B cell (primary cell): ENCODE results near the gene SLC2A1. TPM values are rescaled to one million over a fixed set of nuclear protein-coding genes. Genes with fewer than 3 reads are reported as not detected.

ENCODE experiments used
- ATAC-seq: fragments of 200-7000 bp; cut with Tn5 transposase; one replicate; pipeline ENCODE4 v1.10.0; 2021; ENCODE audit warnings: low read depth, mild to moderate bottlenecking, moderate number of reproducible peaks, moderate library complexity
- CTCF ChIA-PET: fragments of 350-600 bp; sonication (Branson Sonifier 250); formaldehyde crosslinking; loops from one replicate; lab custom pipeline; 2021; ENCODE audit warnings: antibody characterized with exemption, inconsistent platforms; lab: Charles Lee
- POLR2A ChIA-PET: fragments of 350-600 bp; sonication (Branson Sonifier 250); formaldehyde crosslinking; loops from one replicate; lab custom pipeline; 2021; ENCODE audit warnings: antibody characterized with exemption; lab: Charles Lee
- DNase-seq: peaks from one replicate; pipeline ENCODE4 v3.0.0; 2013
- H2AFZ ChIP-seq: 2 replicates; pipeline ENCODE4 v1.6.1; 2012; ENCODE audit warnings: mild to moderate bottlenecking, low read depth, low read length; ENCODE audit not compliant: insufficient read depth, poor library complexity, severe bottlenecking
- H3K27ac ChIP-seq, 2 donors: 1 replicate in 1 of 2; 2 replicates in 1 of 2; pipeline ENCODE4 v1.5.1; 2012 to 2013; ENCODE audit warnings: low read length in 2 of 2, mild to moderate bottlenecking in 2 of 2, moderate library complexity in 1 of 2
- H3K27me3 ChIP-seq, 4 experiments: fragments of 200-600 bp in 1 of 4; sonication (generic) in 1 of 4; replicated peaks in 1 of 4; 1 replicate in 2 of 4; 2 replicates in 2 of 4; pipeline versions ENCODE4 v1.6.1 to v1.7.0; 2013 to 2016; ENCODE audit warnings: low read length in 3 of 4, mild to moderate bottlenecking in 2 of 4, mixed read lengths in 1 of 4, moderate library complexity in 1 of 4; ENCODE audit not compliant: insufficient read depth in 4 of 4, control insufficient read depth in 3 of 4; ENCODE audit errors: control extremely low read depth in 1 of 4
- H3K36me3 ChIP-seq, 2 experiments: replicated peaks in 1 of 2; 1 replicate in 1 of 2; 2 replicates in 1 of 2; pipeline versions ENCODE4 v1.6.1 to v1.7.1; 2013; ENCODE audit warnings: low read length in 1 of 2; ENCODE audit not compliant: insufficient read depth in 2 of 2, control insufficient read depth in 1 of 2; ENCODE audit errors: control extremely low read depth in 1 of 2, extremely low read depth in 1 of 2
- H3K4me1 ChIP-seq, 2 donors: fragments of 200-600 bp in 1 of 2; sonication (generic) in 1 of 2; 1 replicate in 1 of 2; 2 replicates in 1 of 2; pipeline versions ENCODE4 v1.5.1 to v1.6.1; 2013 to 2017; ENCODE audit warnings: low read length in 2 of 2; ENCODE audit not compliant: control insufficient read depth in 2 of 2, insufficient read depth in 2 of 2
- H3K4me2 ChIP-seq: replicated peaks from 2 replicates; pipeline ENCODE3; 2012; ENCODE audit warnings: mild to moderate bottlenecking, low read depth, low read length; ENCODE audit not compliant: poor library complexity, severe bottlenecking
- H3K4me3 ChIP-seq, 5 experiments: fragments of 200-600 bp in 1 of 5; sonication (generic) in 1 of 5; 1 replicate in 3 of 5; 2 replicates in 2 of 5; pipeline versions ENCODE4 v1.5.1 to v1.7.0; 2011 to 2016; ENCODE audit warnings: low read length in 4 of 5, mild to moderate bottlenecking in 4 of 5, low read depth in 2 of 5, control low read depth in 1 of 5, moderate library complexity in 1 of 5; ENCODE audit not compliant: insufficient read depth in 1 of 5; ENCODE audit errors: control extremely low read depth in 1 of 5, extremely low read depth in 1 of 5
- H3K79me2 ChIP-seq: fragments of 200-600 bp; sonication (generic); one replicate; pipeline ENCODE4 v1.6.0; 2016; ENCODE audit warnings: low read length; ENCODE audit not compliant: control insufficient read depth, insufficient read depth
- H3K9ac ChIP-seq: fragments of 200-600 bp; sonication (generic); 2 replicates; pipeline ENCODE4 v1.6.1; 2017; ENCODE audit warnings: mild to moderate bottlenecking, low read length, moderate library complexity
- H3K9me3 ChIP-seq, 3 donors: one replicate each; pipeline versions ENCODE4 v1.6.1 to v1.7.1; 2013; ENCODE audit warnings: low read length in 2 of 3; ENCODE audit not compliant: control insufficient read depth in 2 of 3, insufficient read depth in 1 of 3; ENCODE audit errors: control extremely low read depth in 1 of 3
- H4K20me1 ChIP-seq: 2 replicates; pipeline ENCODE4 v1.6.0; 2012; ENCODE audit warnings: mild to moderate bottlenecking, low read length; ENCODE audit not compliant: insufficient read depth, control insufficient read depth, poor library complexity, severe bottlenecking
- H3K27ac Mint-ChIP-seq: one replicate; pipeline ENCODE4 v1.8.0; 2021; ENCODE audit warnings: mixed read lengths
- H3K27me3 Mint-ChIP-seq: one replicate; pipeline ENCODE4 v1.8.0; 2021; ENCODE audit warnings: mixed read lengths
- H3K4me1 Mint-ChIP-seq: one replicate; pipeline ENCODE4 v1.8.0; 2021; ENCODE audit warnings: mixed read lengths
- H3K4me3 Mint-ChIP-seq: one replicate; pipeline ENCODE4 v1.8.0; 2021; ENCODE audit warnings: mixed read lengths
- H3K9me3 Mint-ChIP-seq: one replicate; pipeline ENCODE4 v1.8.0; 2022; ENCODE audit warnings: mixed read lengths; ENCODE audit not compliant: insufficient read depth
- EZH2 ChIP-seq: IDR thresholded peaks from 2 replicates; pipeline ENCODE4 v1.6.1; 2012; ENCODE audit warnings: borderline replicate concordance, low read depth, mild to moderate bottlenecking, moderate library complexity, low read length; ENCODE audit not compliant: insufficient read depth, poor library complexity, severe bottlenecking
- WGBS: methylation state at CpG from one replicate; pipeline ENCODE4 v1.1.5; 2013; ENCODE audit warnings: missing lambda C conversion rate; ENCODE audit not compliant: insufficient coverage; 5-methylcytosine and 5-hydroxymethylcytosine counted together
- intact Hi-C: fragments of 100-400 bp; cut with micrococcal nuclease; formaldehyde crosslinking; loops from one replicate; pipeline ENCODE4 v1.10.0; 2022
- polyA plus RNA-seq: library from polyadenylated mRNA; depleted of rRNA; stranded (reverse); fragments of >200 nt; gene quantifications from 2 replicates; pipeline ENCODE4 v1.2.3, GENCODE V29; 2012
- total RNA-seq, 2 donors: library from RNA; stranded (reverse); fragments of 120-200 nt in 1 of 2; gene quantifications; 1 replicate in 1 of 2; 2 replicates in 1 of 2; pipeline versions ENCODE4 v1.2.3 to v1.2.4, GENCODE V29; 2013 to 2022
- TF ChIP-seq, protein P1 (sequence below): fragments of 200-600 bp; IDR thresholded peaks from one replicate; pipeline ENCODE4 v1.8.0; 2022; ENCODE audit warnings: antibody characterized with exemption, mild to moderate bottlenecking

Gene SLC2A1
- total and polyA plus RNA-seq, 2 donors (not counting 1 experiment from before 2014, with no cell fraction given): 223 to 240 TPM

DNA sequence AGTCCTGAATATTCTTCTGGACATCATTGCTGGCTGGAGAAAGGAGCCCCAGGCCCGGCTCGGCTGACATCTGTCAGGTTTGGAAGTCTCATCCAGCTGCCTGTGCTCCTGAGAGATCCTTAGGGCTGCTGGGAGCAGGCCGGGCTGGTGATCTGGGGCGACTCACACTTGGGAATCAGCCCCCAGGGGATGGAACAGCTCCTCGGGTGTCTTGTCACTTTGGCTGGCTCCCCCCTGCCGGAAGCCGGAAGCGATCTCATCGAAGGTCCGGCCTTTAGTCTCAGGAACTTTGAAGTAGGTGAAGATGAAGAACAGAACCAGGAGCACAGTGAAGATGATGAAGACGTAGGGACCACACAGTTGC lies 31.8 kb downstream of the SLC2A1 start:
- H3K9me3 Mint-ChIP-seq: no peaks in the 10 kb centered on the region
- intact Hi-C loops: no loop called here
- no peaks in the 10 kb centered on the region for H3K27me3 Mint-ChIP-seq
- TF ChIP-seq, protein P1, sequence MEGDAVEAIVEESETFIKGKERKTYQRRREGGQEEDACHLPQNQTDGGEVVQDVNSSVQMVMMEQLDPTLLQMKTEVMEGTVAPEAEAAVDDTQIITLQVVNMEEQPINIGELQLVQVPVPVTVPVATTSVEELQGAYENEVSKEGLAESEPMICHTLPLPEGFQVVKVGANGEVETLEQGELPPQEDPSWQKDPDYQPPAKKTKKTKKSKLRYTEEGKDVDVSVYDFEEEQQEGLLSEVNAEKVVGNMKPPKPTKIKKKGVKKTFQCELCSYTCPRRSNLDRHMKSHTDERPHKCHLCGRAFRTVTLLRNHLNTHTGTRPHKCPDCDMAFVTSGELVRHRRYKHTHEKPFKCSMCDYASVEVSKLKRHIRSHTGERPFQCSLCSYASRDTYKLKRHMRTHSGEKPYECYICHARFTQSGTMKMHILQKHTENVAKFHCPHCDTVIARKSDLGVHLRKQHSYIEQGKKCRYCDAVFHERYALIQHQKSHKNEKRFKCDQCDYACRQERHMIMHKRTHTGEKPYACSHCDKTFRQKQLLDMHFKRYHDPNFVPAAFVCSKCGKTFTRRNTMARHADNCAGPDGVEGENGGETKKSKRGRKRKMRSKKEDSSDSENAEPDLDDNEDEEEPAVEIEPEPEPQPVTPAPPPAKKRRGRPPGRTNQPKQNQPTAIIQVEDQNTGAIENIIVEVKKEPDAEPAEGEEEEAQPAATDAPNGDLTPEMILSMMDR: no peak
- TF ChIP-seq EZH2: no peak
- no peak overlapping the region for H3K4me3 Mint-ChIP-seq
- no peak for ATAC-seq
- Histone ChIP-seq H3K4me1 (peaks cover 35 to 46% of the 10 kb centered on the region in 2 donors), H3K36me3 (peaks cover 2 to 55% of the 10 kb centered on the region in 2 experiments), H3K27me3 (no peaks in the 10 kb centered on the region), H2AFZ (no peak overlapping the region), H3K9ac (no peak overlapping the region), H4K20me1 (peaks cover 36% of the 10 kb centered on the region), H3K9me3 (no peaks in the 10 kb centered on the region), H3K27ac (no peak overlapping the region), H3K4me2 (no peak overlapping the region), H3K4me3 (no peak overlapping the region), H3K79me2 (peaks cover 39% of the 10 kb centered on the region)
- H3K27ac Mint-ChIP-seq: peak overlapping the region; percentile 54
- WGBS: 96% methylated on average over 11 of the region's 11 CpGs
- DNase-seq: no peak
- POLR2A ChIA-PET: interaction anchor here (4.9 to 10.2 kb wide), 2 partner anchors 8 to 28 kb away, joined by 19 to 209 read pairs; partner anchors contain the start of gene SLC2A1
- CTCF ChIA-PET: interaction anchor here (1.7 to 21.2 kb wide), 3 partner anchors 9 to 147 kb away, joined by 6 to 1178 read pairs (median 6); no protein-coding TSS in a partner anchor
- peaks cover 66% of the 10 kb centered on the region for H3K4me1 Mint-ChIP-seq

DNA sequence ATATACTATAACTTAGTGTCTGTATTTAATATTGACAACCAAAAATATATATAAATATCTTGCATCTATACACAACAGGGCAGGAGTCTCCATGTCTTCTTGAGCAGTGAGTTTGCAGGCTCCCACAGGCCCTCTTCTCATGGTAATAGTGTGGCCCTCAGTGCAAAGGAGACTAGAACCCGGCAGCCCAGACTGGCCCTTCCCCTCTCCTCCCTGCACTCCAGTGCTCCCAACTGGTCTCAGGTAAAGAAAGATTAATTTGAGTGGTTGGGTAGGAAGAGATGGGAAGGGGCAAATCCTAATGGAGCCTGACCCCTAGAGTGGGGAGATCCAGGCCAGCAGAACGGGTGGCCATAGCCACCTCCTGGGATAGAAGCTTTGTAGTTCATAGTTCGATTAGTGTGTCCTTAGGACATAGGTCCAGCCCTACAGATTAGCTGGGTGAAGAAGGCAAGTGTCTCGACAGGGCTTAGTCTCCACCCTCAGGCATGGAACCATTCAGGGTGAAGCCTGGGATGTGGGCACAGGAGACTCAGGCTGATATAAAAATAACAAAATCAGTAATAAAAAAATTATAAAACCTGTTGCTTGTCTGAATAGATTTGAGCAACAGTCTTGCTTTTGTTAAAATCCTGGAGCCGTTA lies 32.3 kb downstream of the SLC2A1 start:
- peaks cover 2 to 55% of the 10 kb centered on the region in 2 experiments for H3K36me3 ChIP-seq
- H3K4me3 ChIP-seq: no peak overlapping the region
- Mint-ChIP-seq H3K4me1 (peaks cover 61% of the 10 kb centered on the region), H3K4me3 (no peak overlapping the region), H3K27me3 (no peaks in the 10 kb centered on the region), H3K9me3 (no peaks in the 10 kb centered on the region), H3K27ac (peak overlapping the region; percentile 72)
- 100% methylated on average over 3 of the region's 5 CpGs for WGBS
- ChIA-PET POLR2A (interaction anchor here (4.9 to 10.2 kb wide), 2 partner anchors 9 to 29 kb away, joined by 19 to 209 read pairs; partner anchors contain the start of gene SLC2A1), CTCF (interaction anchor here (1.7 to 21.2 kb wide), 5 partner anchors 10 to 148 kb away, joined by 6 to 1178 read pairs (median 82); no protein-coding TSS in a partner anchor)
- H3K27me3 ChIP-seq: no peaks in the 10 kb centered on the region
- ATAC-seq (no peak), DNase-seq (no peak)
- H4K20me1 ChIP-seq: peaks cover 35% of the 10 kb centered on the region
- peaks cover 36% of the 10 kb centered on the region for H3K79me2 ChIP-seq
- H3K27ac ChIP-seq: peak overlapping the region in 1 of 2 donors; percentile 98
- no peak overlapping the region for H2AFZ ChIP-seq
- H3K9me3 ChIP-seq: no peaks in the 10 kb centered on the region
- no peak for TF ChIP-seq EZH2
- TF ChIP-seq, protein P1: no peak
- H3K9ac ChIP-seq: no peak overlapping the region
- peaks cover 30 to 41% of the 10 kb centered on the region in 2 donors for H3K4me1 ChIP-seq
- intact Hi-C loops: no loop called here
- no peak overlapping the region for H3K4me2 ChIP-seq
